Smooth muscle cell (in vitro differentiated cells): Measurements from ENCODE around the gene OTOF. TPM values are rescaled to one million over a fixed set of nuclear protein-coding genes. Genes with fewer than 3 reads are reported as not detected.
A peak's percentile ranks its signal among the peaks of the same experiment; 100 is the strongest.

ENCODE experiments used
- DNase-seq: peaks from one replicate; lab custom pipeline; 2025; ENCODE audit not compliant: unreplicated experiment; lab: John Stamatoyannopoulos, UW
- H2AFZ ChIP-seq: fragments of 200-600 bp; sonication (generic); 2 replicates; pipeline ENCODE4 v1.6.0; 2016; ENCODE audit warnings: antibody characterized with exemption, low read depth, mild to moderate bottlenecking
- H3F3A ChIP-seq: fragments of 200-600 bp; sonication (generic); 2 replicates; pipeline ENCODE4 v1.6.0; 2017; ENCODE audit warnings: antibody characterized with exemption, low read depth
- H3K27ac ChIP-seq: fragments of 200-600 bp; sonication (generic); 2 replicates; pipeline ENCODE4 v1.5.1; 2016; ENCODE audit warnings: low read depth, mild to moderate bottlenecking
- H3K27me3 ChIP-seq: fragments of 200-600 bp; sonication (generic); 2 replicates; pipeline ENCODE4 v1.6.1; 2016; ENCODE audit warnings: low read depth, mild to moderate bottlenecking
- H3K36me3 ChIP-seq: fragments of 200-600 bp; sonication (generic); 2 replicates; pipeline ENCODE4 v1.5.1; 2016; ENCODE audit warnings: low read depth
- H3K4me1 ChIP-seq: fragments of 200-600 bp; sonication (generic); 2 replicates; pipeline ENCODE4 v1.5.1; 2016; ENCODE audit warnings: low read depth
- H3K4me2 ChIP-seq: fragments of 200-600 bp; sonication (generic); 2 replicates; pipeline ENCODE4 v1.6.0; 2016; ENCODE audit warnings: mild to moderate bottlenecking
- H3K4me3 ChIP-seq: fragments of 200-600 bp; sonication (generic); 2 replicates; pipeline ENCODE4 v1.5.1; 2016; ENCODE audit warnings: mild to moderate bottlenecking
- H3K79me2 ChIP-seq: fragments of 200-600 bp; sonication (generic); 2 replicates; pipeline ENCODE4 v1.6.0; 2016; ENCODE audit warnings: low read depth, mild to moderate bottlenecking
- H3K9ac ChIP-seq: fragments of 200-600 bp; sonication (generic); 2 replicates; pipeline ENCODE4 v1.6.0; 2016; ENCODE audit warnings: low read depth
- H3K9me3 ChIP-seq: fragments of 200-600 bp; sonication (generic); replicated peaks from 2 replicates; pipeline ENCODE4 v1.5.1; 2016; ENCODE audit warnings: low read depth
- H4K20me1 ChIP-seq: fragments of 200-600 bp; sonication (generic); 2 replicates; pipeline ENCODE4 v1.6.0; 2016; ENCODE audit warnings: low read depth
- WGBS: methylation state at CpG from one replicate; pipeline ENCODE4 v1.1.7; 2016; ENCODE audit warnings: low lambda C conversion rate; 5-methylcytosine and 5-hydroxymethylcytosine counted together
- polyA plus RNA-seq: library from polyadenylated mRNA; unstranded; fragments of >200 nt; fragmentation: Nextera tagmentation; extraction: Ambion mirVana; gene quantifications from 2 replicates; pipeline ENCODE4 v1.2.1, GENCODE V29; 2016
- total RNA-seq: library from RNA; depleted of rRNA; stranded (reverse); fragments of >200 nt; gene quantifications from 2 replicates; pipeline ENCODE4 v1.2.3, GENCODE V29; 2014
- TF ChIP-seq, protein P1 (sequence below): fragments of 200-600 bp; sonication (generic); IDR thresholded peaks from 2 replicates; pipeline ENCODE4 v1.5.1; 2017; ENCODE audit warnings: borderline replicate concordance, mild to moderate bottlenecking, antibody characterized with exemption; ENCODE audit not compliant: insufficient read depth, poor library complexity, severe bottlenecking

Gene OTOF
- total and polyA plus RNA-seq, 2 experiments from 2014 or later: 0.05 TPM; not detected in 1

DNA sequence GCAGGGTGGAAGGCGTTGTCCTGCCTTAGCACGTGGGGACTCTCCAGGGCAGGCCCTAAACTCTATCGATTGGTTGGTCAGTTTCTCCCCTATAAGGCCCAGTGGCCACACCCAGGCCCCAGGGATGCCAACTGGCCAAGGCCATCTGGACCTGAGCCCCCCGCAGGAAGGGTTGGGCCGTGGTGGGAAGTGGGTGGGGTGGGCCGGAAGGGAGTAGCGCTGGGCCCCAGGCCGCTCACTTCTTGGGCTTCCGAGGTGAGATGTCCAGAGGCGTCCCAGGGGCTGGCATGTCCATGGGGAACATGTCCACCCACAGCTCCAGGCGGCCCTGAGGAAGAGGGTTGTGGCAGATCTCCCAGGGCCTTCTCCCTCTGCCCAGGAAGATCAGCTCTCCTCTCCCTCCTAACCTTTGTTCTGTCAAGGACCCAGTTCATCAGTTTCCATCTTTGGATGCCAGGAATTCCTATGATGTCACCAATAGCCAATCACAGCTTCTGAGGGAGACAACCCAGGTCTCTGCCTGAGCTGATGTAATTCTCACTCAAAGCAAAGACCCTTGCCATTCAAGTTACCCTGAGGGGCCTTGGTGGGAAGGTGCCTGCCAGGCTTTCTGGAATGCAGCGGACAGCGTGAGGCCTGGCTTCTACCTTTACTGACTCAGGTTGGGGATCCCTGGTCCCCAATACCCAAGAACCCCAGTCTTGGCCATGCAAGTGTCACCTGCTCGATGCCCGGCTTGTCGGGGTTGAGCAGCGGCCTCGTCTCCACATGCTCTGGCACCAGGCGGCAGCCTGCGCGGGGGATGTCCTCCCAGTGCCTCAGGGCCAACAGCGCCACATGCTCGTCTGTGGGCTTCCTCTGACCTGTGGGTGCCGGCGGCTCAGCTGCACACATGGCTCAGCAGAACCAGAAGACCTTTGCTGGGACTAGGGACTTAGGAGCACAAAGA is 14.4 kb downstream of the OTOF start:
- Histone ChIP-seq H4K20me1 (no peaks in the 10 kb centered on the region), H3K4me3 (no peak overlapping the region), H3K36me3 (no peaks in the 10 kb centered on the region), H3K4me1 (no peaks in the 10 kb centered on the region), H3F3A (no peaks in the 10 kb centered on the region), H3K9me3 (no peaks in the 10 kb centered on the region), H3K27ac (no peak overlapping the region), H3K27me3 (no peaks in the 10 kb centered on the region), H3K79me2 (no peaks in the 10 kb centered on the region), H3K9ac (no peak overlapping the region), H3K4me2 (no peak overlapping the region), H2AFZ (no peak overlapping the region)
- no peak for DNase-seq
- WGBS: 94% methylated on average over 20 of the region's 25 CpGs
- TF ChIP-seq, protein P1, sequence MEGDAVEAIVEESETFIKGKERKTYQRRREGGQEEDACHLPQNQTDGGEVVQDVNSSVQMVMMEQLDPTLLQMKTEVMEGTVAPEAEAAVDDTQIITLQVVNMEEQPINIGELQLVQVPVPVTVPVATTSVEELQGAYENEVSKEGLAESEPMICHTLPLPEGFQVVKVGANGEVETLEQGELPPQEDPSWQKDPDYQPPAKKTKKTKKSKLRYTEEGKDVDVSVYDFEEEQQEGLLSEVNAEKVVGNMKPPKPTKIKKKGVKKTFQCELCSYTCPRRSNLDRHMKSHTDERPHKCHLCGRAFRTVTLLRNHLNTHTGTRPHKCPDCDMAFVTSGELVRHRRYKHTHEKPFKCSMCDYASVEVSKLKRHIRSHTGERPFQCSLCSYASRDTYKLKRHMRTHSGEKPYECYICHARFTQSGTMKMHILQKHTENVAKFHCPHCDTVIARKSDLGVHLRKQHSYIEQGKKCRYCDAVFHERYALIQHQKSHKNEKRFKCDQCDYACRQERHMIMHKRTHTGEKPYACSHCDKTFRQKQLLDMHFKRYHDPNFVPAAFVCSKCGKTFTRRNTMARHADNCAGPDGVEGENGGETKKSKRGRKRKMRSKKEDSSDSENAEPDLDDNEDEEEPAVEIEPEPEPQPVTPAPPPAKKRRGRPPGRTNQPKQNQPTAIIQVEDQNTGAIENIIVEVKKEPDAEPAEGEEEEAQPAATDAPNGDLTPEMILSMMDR: no peak

DNA sequence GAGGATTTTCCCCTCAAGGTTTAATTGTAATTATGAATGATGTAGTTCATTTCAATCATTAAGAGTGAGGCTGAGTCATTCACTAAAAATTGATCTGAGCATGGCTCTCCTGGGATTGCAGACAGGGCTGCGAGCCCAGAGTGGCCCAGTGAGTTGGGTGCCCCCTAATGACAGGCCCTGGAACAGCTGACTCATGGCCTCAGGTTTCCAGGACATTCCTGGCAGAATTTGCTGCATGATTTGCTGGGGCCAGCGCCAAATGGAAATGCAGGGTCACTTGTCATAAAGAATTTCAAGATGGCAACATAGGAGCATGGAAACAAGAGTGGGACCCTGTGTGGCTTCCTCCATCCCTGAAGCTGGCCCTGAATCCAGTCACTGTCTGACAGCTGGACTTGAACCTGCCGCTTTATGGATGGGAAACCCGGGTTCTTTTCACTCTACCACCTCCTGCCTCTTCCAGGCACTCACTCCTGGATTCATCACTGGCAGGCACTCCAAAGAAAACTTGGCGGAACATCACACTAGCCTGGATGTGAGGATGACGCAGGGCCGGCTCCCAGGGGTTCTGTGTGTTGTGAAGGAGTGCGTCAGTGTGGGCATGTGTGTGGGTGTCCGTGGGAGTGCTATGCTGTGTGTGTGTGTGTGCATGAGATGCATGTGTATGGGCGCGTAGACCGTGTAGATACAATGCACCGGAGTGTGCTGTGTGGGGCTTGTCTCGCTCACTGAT is 15.2 kb downstream of the OTOF start:
- peaks cover under 1% of the 10 kb centered on the region for H3K4me1 ChIP-seq
- H3K4me2 ChIP-seq: no peak overlapping the region

DNA sequence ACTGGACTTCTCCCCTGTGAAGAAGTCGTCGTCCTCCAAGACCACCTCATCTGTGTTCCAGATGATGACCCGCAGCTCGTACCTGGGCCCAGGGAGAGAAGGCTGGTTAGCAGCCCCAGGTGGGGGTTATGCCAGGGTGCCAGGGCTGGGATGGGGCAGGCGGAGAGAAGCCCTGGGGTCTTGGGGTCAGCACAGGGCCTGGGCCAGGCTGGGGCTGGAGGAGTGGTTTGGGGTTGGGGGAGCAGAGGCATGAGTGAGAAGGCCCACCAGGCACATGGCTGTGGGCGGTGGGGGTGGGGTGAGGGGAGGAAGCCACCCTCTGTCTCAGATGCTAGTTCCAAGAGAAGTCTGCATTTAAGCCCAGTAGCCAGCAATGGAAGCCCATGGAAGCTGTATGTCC is 15.8 kb downstream of the OTOF start:
- Histone ChIP-seq H3K4me3 (no peak overlapping the region), H3K27ac (no peak overlapping the region), H3K4me2 (no peak overlapping the region), H3K27me3 (no peaks in the 10 kb centered on the region), H4K20me1 (no peaks in the 10 kb centered on the region), H2AFZ (no peak overlapping the region), H3K9me3 (no peaks in the 10 kb centered on the region), H3K79me2 (no peaks in the 10 kb centered on the region), H3K9ac (no peak overlapping the region), H3K4me1 (peaks cover 6% of the 10 kb centered on the region), H3F3A (no peaks in the 10 kb centered on the region), H3K36me3 (no peaks in the 10 kb centered on the region)
- no peak for DNase-seq
- TF ChIP-seq, protein P1: no peak
- 96% methylated on average over 5 of the region's 6 CpGs for WGBS

More for the DNA sequence above, 15.2 kb downstream of the OTOF start:
- Histone ChIP-seq H4K20me1 (no peaks in the 10 kb centered on the region), H3K36me3 (no peaks in the 10 kb centered on the region), H3F3A (no peaks in the 10 kb centered on the region), H3K4me3 (no peak overlapping the region), H3K27ac (no peak overlapping the region), H3K9ac (no peak overlapping the region), H2AFZ (no peak overlapping the region), H3K9me3 (no peaks in the 10 kb centered on the region), H3K79me2 (no peaks in the 10 kb centered on the region), H3K27me3 (no peaks in the 10 kb centered on the region)
- DNase-seq: no peak
- 88% methylated on average over 12 of the region's 14 CpGs for WGBS
- TF ChIP-seq, protein P1: peak; percentile 46
